Epithelial cell of esophagus (primary cell): ENCODE results near the gene TSPAN33.
A peak's percentile ranks its signal among the peaks of the same experiment; 100 is the strongest.
"Not testable (repeated sequence)": the region's sequence is repeated elsewhere in the genome, so short reads cannot be mapped to it uniquely, and the experiment has no call there.

Source experiments
- DNase-seq: peaks from one replicate; pipeline ENCODE4 v3.0.0; 2010; ENCODE audit warnings: low read depth
- H3K4me3 ChIP-seq: 2 replicates; pipeline ENCODE4 v1.5.1; 2011; ENCODE audit warnings: mild to moderate bottlenecking, low read length, control low read depth
- CTCF ChIP-seq: IDR thresholded peaks from 2 replicates; pipeline ENCODE4 v1.5.1; 2011; ENCODE audit warnings: low read depth, mild to moderate bottlenecking, low read length, control low read depth, inconsistent platforms; ENCODE audit not compliant: insufficient read depth; ENCODE audit errors: missing control alignments

TSPAN33 gene

GRCh38 chr7:129218514-129219062 lies 74.1 kb downstream of the TSPAN33 start:
- DNase-seq = peak; percentile 82
- TF ChIP-seq CTCF = peak; percentile 85
- no peak overlapping the region for H3K4me3 ChIP-seq

GRCh38 chr7:129219166-129219565 lies 74.7 kb downstream of the TSPAN33 start:
- not testable (repeated sequence) for DNase-seq, H3K4me3 ChIP-seq
